ENCODE results near the gene BTRC.

- TF ChIP-seq CTCF (IDR thresholded peaks at IDR 0.05) (no peak), ZBTB43 (CRISPR knock-in tag; IDR thresholded peaks at IDR 0.05) (no peak), CREB1 (CRISPR knock-in tag; IDR thresholded peaks at IDR 0.05) (no peak), ZNF263 (CRISPR knock-in tag; IDR thresholded peaks at IDR 0.05; ENCODE audit: low read depth) (no peak), CBFB (CRISPR knock-in tag; IDR thresholded peaks at IDR 0.05; ENCODE audit: low read depth) (no peak), ATF1 (CRISPR knock-in tag; IDR thresholded peaks at IDR 0.05) (no peak), MYBL2 (CRISPR knock-in tag; IDR thresholded peaks at IDR 0.05) (no peak)
- TF ChIP-seq, protein P1, sequence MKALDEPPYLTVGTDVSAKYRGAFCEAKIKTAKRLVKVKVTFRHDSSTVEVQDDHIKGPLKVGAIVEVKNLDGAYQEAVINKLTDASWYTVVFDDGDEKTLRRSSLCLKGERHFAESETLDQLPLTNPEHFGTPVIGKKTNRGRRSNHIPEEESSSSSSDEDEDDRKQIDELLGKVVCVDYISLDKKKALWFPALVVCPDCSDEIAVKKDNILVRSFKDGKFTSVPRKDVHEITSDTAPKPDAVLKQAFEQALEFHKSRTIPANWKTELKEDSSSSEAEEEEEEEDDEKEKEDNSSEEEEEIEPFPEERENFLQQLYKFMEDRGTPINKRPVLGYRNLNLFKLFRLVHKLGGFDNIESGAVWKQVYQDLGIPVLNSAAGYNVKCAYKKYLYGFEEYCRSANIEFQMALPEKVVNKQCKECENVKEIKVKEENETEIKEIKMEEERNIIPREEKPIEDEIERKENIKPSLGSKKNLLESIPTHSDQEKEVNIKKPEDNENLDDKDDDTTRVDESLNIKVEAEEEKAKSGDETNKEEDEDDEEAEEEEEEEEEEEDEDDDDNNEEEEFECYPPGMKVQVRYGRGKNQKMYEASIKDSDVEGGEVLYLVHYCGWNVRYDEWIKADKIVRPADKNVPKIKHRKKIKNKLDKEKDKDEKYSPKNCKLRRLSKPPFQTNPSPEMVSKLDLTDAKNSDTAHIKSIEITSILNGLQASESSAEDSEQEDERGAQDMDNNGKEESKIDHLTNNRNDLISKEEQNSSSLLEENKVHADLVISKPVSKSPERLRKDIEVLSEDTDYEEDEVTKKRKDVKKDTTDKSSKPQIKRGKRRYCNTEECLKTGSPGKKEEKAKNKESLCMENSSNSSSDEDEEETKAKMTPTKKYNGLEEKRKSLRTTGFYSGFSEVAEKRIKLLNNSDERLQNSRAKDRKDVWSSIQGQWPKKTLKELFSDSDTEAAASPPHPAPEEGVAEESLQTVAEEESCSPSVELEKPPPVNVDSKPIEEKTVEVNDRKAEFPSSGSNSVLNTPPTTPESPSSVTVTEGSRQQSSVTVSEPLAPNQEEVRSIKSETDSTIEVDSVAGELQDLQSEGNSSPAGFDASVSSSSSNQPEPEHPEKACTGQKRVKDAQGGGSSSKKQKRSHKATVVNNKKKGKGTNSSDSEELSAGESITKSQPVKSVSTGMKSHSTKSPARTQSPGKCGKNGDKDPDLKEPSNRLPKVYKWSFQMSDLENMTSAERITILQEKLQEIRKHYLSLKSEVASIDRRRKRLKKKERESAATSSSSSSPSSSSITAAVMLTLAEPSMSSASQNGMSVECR (CRISPR knock-in tag; IDR thresholded peaks at IDR 0.05; ENCODE audit: borderline replicate concordance) = no peak
These were observed 87.8 kb downstream of the BTRC start for GRCh38 chr10:101441541-101442455.
